Thoracic aorta (tissue), 2 donors: ENCODE measurements around the gene TAPT1. TPM values are rescaled to one million over a fixed set of nuclear protein-coding genes. Genes with fewer than 3 reads are reported as not detected.
"Not testable (repeated sequence)": the region's sequence is repeated elsewhere in the genome, so short reads cannot be mapped to it uniquely, and the experiment has no call there.

Source experiments
- ATAC-seq: fragments of 150-250 bp; one replicate; pipeline ENCODE4 v1.8.0; 2017; ENCODE audit warnings: low read depth; ENCODE audit not compliant: insufficient number of reproducible peaks, low FRiP score
- DNase-seq: peaks from one replicate; pipeline ENCODE4 v3.0.0-alpha.2; 2020; ENCODE audit warnings: low spot score
- H3K27ac ChIP-seq, 2 donors: fragments of 200-600 bp; sonication (generic); 1 replicate in 1 of 2; 2 replicates in 1 of 2; pipeline ENCODE4 v1.5.1; 2016; ENCODE audit warnings: mild to moderate bottlenecking in 2 of 2, moderate library complexity in 2 of 2
- H3K27me3 ChIP-seq: fragments of 200-600 bp; sonication (generic); replicated peaks from 2 replicates; pipeline ENCODE4 v1.6.0; 2016; ENCODE audit warnings: mild to moderate bottlenecking; ENCODE audit not compliant: insufficient read depth
- H3K36me3 ChIP-seq: fragments of 200-600 bp; sonication (generic); one replicate; pipeline ENCODE4 v1.5.1; 2016
- H3K4me1 ChIP-seq, 2 donors: fragments of 200-600 bp; sonication (generic); 1 replicate in 1 of 2; 2 replicates in 1 of 2; pipeline versions ENCODE4 v1.5.1 to v1.6.0; 2016; ENCODE audit warnings: low read depth in 2 of 2, mild to moderate bottlenecking in 1 of 2; ENCODE audit not compliant: control insufficient read depth in 1 of 2
- H3K4me3 ChIP-seq: fragments of 200-600 bp; sonication (generic); 2 replicates; pipeline ENCODE4 v1.5.1; 2016; ENCODE audit warnings: mild to moderate bottlenecking
- H3K9me3 ChIP-seq: fragments of 200-600 bp; sonication (generic); 2 replicates; pipeline ENCODE4 v1.5.1; 2016
- CTCF ChIP-seq: fragments of 200-600 bp; sonication (generic); IDR thresholded peaks from one replicate; pipeline ENCODE4 v1.5.1; 2019; ENCODE audit warnings: antibody characterized with exemption
- total RNA-seq, 2 donors: library from RNA; depleted of rRNA; stranded (reverse); fragments of >200 nt; gene quantifications; one replicate each; pipeline versions ENCODE4 v1.1.0 to v1.2.3, GENCODE V29; 2016

Gene TAPT1
- total RNA-seq, 2 donors from 2014 or later, result 34.4 to 36.0 TPM

GRCh38 chr4:16157609-16158503 is 68.4 kb downstream of the TAPT1 start:
- Histone ChIP-seq H3K4me1 (peaks cover 0 to 17% of the 10 kb centered on the region in 2 donors), H3K27ac (no peak overlapping the region), H3K36me3 (peaks cover 6% of the 10 kb centered on the region), H3K9me3 (no peaks in the 10 kb centered on the region), H3K4me3 (no peak overlapping the region), H3K27me3 (no peaks in the 10 kb centered on the region)
- ATAC-seq, result no peak
- no peak for DNase-seq
- TF ChIP-seq CTCF, result no peak

- Histone ChIP-seq H3K36me3 (no peaks in the 10 kb centered on the region), H3K27ac (no peak overlapping the region), H3K9me3 (no peaks in the 10 kb centered on the region), H3K27me3 (no peaks in the 10 kb centered on the region), H3K4me3 (no peak overlapping the region), H3K4me1 (peaks cover 0 to 17% of the 10 kb centered on the region in 2 donors)
- TF ChIP-seq CTCF, result no peak
- DNase-seq (no peak), ATAC-seq (no peak)
Measured at GRCh38 chr4:16155528-16156169, 70.6 kb downstream of the TAPT1 start.

- Histone ChIP-seq H3K4me3 (no peak overlapping the region), H3K4me1 (peaks cover 0 to 17% of the 10 kb centered on the region in 2 donors)
Measured at GRCh38 chr4:16154451-16154850, 71.8 kb downstream of the TAPT1 start.

GRCh38 chr4:16150716-16151115 is 75.6 kb downstream of the TAPT1 start:
- ATAC-seq (no peak), DNase-seq (no peak)
- no peaks in the 10 kb centered on the region for H3K9me3 ChIP-seq
- H3K36me3 ChIP-seq, result no peaks in the 10 kb centered on the region
- H3K4me1 ChIP-seq, result peaks cover 0 to 6% of the 10 kb centered on the region in 2 donors
- no peak overlapping the region for H3K4me3 ChIP-seq
- H3K27me3 ChIP-seq, result no peaks in the 10 kb centered on the region
- no peak for TF ChIP-seq CTCF
- H3K27ac ChIP-seq, result no peak overlapping the region

More at GRCh38 chr4:16154451-16154850, 71.8 kb downstream of the TAPT1 start:
- no peak for DNase-seq
- Histone ChIP-seq H3K9me3 (no peaks in the 10 kb centered on the region), H3K27me3 (no peaks in the 10 kb centered on the region), H3K27ac (no peak overlapping the region), H3K36me3 (no peaks in the 10 kb centered on the region)
- no peak for TF ChIP-seq CTCF
- ATAC-seq, result no peak

- peaks cover 8 to 15% of the 10 kb centered on the region in 2 donors for H3K4me1 ChIP-seq
- not testable (repeated sequence) for H3K27ac ChIP-seq, H3K27me3 ChIP-seq, ATAC-seq, DNase-seq, H3K9me3 ChIP-seq, H3K36me3 ChIP-seq, H3K4me3 ChIP-seq
Measured at GRCh38 chr4:16144913-16145312, 81.4 kb downstream of the TAPT1 start.
